HG02610 (cell line): ENCODE measurements around the gene MYLK2.
"Not testable (repeated sequence)": the region's sequence is repeated elsewhere in the genome, so short reads cannot be mapped to it uniquely, and the experiment has no call there.

Experiments used
- ATAC-seq: cut with Tn5 transposase; IDR thresholded peaks from one replicate; pipeline ENCODE4 v1.9.1; 2021; ENCODE audit warnings: mild to moderate bottlenecking, moderate library complexity; ENCODE audit not compliant: unreplicated experiment

The MYLK2 gene

DNA sequence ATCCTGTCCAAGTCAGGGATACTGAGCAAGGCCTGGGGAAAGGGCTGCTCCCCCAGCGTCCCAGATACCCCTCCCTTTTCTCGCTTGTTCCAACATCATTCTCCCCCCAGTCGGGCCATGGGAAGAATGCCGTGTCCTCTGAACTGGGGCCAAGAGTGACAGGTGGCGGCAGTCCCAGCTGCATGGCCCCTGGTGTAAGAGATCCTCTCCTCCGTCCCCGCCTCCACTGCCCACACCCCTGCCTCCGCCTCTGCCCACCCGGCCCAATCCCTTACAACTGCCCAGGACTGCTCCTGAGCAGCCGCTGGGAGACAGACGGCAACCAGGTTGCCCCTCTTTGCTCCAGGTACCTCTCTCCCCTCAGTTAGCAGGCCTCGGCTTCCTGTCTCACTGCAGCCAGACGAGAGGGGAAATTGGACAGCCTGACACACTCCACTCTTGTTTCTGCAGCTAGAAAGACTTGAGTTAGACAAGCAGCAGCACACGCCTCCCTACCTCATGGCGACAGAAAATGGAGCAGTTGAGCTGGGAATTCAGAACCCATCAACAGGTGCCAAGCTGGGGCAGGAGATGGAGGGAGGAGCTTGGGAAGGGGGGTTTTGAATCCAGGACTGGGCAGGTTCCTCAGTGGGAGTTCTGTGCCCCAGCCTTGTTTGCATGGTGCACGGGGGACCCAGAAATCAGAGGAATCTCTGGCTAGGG is at the start of gene MYLK2:
MYLK2 (plus strand) TSS at position 274 of the 702 bp plus-strand sequence; CDS start at position 499, 225 bp downstream.
- no peak for ATAC-seq

DNA sequence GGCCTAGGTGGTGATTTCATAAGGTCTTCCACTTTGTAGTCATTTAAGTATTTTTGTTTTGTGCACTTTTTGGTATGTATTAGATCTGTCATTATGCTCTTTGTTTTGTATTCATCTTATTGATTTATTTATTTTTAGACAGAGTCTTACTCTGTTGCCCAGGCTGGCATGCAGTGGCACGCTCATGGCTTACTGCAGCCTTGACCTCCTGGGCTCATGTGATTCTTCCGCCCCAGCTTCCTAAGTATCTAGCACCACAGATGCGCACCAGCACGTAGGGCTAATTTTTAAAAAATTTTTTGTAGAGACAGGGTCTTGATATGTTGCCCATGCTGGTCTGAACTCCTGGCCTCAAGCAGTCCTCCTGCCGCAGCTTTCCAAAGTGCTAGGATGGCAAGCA is 49.5 kb upstream of the MYLK2 start:
- ATAC-seq, result no peak

DNA sequence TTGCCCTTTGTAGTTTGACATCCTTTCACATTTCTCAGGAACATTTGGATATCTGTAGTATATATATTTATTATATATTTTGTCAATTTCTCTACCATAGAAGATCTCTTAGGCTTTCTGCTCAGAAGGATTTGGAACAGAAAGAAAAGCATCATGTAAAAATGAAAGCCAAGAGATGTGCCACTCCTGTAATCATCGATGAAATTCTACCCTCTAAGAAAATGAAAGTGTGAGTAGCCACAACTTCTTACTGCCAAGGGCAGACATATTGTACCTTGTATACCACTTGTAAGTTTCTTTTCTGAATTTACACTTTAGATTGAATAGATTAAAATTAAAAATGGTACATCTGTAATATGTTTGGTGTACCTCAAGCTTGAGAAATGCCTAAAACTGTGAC is 48.9 kb upstream of the MYLK2 start:
- ATAC-seq, result no peak

DNA sequence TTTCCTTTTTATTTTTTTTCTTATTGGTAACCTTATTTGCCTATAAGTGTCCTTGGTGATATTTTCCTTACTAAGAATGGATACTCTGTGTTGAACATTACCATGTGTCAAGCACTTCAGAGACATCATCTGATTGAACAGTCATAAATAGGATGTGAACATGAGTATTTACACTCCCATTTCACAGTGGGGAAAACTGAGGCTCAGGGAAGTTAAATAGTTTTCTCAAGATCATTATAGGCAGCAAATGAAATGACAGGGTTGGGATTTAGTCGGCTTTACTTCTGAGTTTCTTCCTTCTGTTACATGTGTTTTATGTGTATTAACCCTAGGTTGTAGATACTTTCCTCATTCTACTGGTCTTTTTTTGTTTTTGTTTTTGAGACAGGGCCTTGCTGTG is 44.7 kb upstream of the MYLK2 start:
- ATAC-seq, result no peak

DNA sequence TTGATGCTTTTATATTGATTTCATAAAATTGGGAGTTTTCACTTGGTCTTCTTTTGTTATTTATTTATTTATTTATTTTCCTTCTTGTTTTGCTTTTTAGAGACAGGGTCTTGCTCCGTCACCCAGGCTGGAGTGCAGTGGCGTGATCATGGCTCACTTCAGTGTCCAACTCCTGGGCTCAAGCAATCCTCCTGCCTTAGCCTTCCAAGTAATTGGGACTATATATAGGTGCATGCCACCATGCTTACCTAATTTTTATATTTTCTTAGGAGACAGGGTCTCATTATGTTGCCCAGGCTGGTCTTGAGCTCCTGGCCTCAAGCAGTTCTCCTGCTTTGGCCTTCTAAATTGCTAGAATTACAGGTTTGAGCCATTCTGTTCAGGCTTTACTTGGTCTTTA is 38.3 kb upstream of the MYLK2 start:
- ATAC-seq, result no peak

DNA sequence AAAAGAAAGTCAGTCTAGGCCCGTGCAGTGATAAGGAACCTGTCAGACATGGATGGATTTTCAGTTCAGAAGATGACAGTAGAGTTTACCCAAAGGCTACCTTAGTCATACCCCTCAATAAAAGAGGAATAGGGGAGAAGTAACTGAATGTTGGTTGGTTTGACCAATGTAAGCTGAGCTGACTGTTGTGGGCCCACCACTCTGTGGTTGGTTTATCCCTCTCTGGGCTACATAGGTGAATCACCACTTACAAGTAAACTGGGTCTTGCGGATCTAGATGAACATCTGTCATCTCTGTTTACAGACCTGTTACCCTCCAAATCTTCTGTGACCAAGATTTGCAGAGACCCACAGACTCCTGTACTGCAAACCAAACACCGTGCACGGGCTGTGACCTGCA is 37.2 kb upstream of the MYLK2 start:
- ATAC-seq, result no peak

DNA sequence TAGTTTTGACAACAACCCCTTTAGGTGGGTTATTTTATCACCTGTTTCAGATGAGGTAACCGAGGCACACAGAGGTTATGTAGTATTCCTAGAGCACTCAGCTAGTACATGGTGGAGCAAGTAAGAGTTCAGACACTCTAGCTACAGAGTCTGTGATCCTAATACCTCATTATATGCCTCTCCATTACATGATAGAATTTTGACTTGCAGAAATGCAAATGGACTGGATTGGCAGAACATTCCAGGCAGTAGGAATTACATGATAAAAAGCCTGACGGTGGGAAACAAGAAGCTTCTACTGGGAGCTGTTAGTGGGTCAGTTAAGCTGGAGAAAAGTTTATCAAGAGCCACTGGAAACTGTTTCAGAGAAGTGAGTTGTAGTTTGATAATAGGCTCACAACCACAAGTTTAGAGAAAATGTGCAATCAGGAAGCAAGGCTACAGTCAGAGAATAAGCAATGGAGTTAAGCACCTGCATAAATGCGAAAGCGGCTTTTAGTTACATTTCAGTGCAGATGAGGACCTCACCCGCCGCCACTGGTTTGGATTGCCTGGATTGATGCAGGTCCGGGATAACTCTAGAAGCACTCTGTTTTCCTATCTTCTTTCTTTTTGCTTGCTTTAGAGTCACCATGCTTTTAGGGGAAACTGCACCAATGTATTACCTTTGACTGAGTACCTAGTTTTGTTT is 34.7 kb upstream of the MYLK2 start:
- ATAC-seq, result no peak

DNA sequence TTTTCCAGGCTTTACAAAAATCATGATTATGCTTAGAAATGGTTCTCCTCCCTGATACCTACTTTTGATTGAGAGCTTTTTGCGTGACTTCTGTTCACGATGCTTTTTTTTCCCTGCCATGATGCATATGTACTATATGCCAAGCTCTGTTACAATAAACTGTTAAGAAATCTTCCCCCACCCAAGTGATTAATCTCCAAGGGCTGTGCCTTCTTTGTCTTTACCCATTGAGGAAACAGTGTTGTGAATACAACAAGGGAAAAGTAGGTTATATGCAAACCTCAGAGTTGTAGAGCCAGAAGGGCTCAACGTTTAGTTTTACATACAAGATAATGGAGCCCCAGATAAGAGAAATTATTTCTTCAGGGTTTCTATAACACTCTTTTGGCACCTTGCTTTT is 34.1 kb upstream of the MYLK2 start:
- no peak for ATAC-seq

DNA sequence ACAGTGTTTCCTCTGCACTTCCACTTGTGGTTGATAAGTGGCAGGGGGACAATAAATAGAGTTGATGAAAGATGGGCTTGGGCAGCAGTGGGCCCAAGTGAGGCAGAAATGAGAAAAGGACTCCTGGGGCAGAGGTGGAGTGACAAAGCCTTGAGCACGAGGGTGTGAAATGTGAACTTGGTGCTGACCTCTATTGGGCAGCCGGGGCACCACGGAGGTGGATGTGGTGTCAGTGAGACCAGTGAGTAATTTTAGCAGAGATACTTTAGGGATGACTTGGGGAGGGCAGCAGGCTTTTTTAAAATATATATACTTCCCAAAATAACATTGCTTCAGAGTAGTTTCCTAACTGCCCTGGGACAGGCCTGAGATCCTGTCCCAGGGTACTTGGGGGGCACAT is 30.6 kb upstream of the MYLK2 start:
- no peak for ATAC-seq

DNA sequence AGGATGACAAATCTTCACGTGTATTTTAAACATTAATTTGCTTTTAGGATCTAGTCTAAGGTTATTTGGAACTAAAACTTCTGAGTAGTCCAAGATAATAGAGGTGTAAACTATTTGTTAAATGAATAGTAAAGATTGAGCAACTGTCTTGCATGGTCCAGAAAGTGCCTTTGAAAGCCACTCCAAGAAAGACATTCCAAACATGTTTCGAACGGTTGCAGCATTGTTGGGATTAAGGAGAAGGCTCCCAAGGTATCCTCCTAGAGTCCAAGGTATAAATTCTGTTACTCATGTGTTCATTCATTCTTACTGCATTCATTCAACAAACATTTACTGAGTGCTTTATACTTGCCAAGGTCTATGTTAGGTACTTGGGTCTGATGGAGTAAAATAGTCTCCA is 28.8 kb upstream of the MYLK2 start:
- ATAC-seq, result no peak

DNA sequence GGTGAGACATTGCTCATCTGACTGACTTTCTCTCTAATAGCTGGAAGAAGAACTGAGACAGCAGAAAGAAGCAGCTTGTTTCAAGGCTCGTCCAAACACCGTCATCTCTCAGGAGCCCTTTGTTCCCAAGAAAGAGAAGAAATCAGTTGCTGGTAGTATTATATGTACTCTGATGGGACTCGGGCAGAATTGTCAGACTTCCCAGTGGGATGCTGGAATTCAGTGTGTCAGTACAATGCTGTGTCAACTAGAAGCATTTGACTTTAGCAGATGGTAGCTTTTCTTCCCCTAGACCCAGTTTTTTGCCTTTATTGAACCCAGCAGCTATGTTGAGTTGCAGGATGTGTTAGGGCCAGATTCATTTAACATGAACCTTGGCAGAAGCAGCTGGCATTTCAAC is 21.8 kb upstream of the MYLK2 start:
- ATAC-seq, result no peak

DNA sequence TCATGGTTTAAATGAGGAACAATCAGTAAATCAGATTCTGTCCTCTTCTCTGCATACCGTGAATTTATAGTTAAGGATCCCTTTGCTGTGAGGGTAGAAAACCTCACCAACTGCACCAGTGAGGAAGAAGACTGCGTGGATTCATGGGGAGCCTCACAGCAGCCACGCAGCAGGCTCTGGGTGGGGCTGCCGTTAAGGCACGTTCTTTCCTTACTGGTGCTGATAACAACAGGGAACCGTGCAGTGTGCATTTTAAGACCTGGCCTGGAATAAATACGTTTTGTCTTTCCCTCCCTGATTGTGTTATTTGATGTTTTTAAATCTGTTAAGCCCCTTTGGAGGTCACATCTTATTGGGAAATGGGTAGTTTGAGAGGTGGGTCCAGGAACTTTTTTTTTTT is 17.6 kb upstream of the MYLK2 start:
- no peak for ATAC-seq

DNA sequence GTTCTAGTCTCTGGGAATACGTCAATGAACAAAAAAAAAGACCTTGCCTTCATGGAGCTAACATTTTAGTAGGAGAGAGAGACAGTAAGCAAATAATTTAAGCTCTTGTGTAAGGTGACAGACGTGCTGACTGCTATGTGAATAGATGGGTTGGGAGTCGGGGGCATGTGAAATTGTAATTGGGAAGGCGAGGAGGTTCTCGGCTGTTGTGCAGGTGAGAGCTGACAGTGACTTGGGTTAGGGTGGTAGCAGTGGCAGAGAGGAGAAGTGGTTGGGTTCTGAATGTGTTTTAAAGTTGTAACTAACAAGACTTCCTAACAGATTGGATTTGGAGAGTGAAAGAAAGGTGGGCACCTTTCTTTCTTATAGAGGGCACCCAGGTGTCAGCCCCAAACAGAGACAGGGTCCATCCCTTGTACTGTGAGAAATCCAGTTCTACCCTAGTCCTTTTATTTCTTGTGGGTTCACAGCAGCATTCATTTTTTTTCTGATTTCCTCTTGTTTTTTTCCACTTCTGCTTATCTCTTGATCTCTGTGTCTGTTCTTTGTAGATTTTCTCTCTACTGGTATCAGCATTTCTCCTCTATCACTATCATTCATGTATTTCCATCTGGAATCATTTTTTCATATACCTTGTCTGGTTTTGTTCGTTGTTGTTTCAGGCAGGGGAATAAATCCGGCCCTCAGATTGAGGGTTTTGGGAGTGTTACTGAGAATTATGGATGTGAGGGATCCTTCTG is 15.4 kb upstream of the MYLK2 start:
- ATAC-seq, result no peak

DNA sequence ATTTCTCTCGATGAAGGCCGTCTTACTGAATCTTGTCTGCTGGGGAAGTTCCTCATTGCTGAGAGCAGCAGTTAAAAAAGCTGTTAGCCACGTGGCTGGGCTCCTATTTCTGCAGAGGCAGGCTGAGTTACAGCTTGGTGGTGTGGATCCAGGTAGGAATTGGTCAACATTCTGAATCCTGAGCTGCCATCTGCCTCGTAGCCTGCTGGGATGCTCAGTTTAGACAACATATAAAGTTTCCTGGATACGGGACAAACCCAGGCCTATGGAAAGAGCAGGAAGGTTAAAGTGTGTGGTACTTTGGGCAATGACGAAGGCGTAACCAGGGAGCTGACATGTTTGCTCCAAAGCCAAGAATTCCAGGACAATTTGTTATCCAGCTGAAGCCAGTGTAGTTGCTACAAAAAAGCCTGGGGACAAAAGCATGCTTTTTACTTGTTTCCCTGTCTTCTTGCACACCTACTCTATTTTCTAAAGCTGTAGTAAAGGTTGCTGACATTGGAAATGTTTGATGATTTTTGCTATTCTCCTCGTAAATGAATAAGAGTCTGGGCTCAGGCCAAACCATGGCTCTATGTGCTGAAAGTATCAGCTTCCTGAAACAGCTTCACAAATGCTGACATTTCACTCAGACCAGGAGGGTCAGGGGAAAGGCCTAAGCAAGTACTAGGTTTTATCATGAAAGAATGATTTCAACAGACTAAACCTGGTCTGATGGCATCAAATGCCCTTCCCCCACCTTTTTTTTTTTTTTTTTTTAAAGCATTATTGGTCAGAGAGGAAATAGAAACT is 12.4 kb upstream of the MYLK2 start:
- no peak for ATAC-seq

DNA sequence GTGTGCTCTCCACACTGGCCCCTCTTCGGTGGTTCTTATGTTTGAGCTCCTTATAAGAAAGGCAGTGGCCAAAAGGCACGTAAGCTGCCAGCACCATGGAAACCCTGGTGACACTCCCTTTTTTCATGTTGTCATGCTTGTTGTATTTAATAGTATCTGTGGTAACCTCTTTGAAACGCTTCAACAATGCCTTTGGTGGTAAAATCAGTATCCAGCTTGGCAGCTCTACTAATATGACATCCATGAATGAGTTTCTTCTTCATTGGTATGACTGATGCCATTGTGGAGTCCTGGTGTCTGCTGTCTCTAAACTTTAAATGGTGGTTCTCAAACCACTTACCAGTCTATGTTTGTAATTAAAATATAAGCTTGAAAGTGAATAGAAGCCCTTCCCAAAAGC is 10.7 kb upstream of the MYLK2 start:
- ATAC-seq, result no peak

DNA sequence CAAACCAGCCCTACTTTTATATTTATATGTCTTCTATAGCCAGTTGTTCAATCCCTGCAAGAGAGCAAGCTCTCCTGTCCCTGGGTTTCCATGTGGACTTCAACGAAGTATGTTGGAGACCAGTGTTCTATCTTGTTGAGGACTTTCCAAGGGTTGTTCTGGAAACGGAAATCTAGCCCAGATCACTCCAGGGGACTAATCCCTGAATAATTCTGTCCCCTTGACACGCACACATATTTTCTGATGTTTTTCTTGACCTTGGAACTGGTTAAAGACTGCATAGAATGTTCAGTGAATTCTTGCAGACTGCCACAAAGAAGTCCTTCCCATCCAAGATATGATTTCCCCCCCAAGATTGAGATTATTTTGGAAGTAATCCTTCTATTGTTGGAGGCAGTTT is 9.5 kb upstream of the MYLK2 start:
- ATAC-seq, result no peak

DNA sequence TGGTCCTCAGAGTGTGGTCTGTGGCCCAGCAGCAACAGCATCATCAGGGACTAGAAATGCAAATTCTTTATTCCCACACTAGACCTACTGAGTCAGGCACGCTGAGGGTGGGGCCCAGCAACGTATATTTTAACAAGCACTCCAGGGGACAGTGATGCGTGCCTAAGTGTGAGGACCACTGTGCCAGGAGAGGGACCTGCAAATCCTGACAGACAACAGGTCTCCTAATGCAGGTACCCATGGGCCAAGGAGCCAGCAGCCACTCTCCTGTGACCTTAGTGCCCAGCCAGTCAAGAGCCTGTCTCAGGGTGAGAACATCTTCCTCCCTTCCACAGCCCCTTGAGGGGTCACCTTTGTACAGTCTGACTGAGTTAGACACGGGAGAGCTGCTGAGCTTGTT is 8.0 kb upstream of the MYLK2 start:
- no peak for ATAC-seq

DNA sequence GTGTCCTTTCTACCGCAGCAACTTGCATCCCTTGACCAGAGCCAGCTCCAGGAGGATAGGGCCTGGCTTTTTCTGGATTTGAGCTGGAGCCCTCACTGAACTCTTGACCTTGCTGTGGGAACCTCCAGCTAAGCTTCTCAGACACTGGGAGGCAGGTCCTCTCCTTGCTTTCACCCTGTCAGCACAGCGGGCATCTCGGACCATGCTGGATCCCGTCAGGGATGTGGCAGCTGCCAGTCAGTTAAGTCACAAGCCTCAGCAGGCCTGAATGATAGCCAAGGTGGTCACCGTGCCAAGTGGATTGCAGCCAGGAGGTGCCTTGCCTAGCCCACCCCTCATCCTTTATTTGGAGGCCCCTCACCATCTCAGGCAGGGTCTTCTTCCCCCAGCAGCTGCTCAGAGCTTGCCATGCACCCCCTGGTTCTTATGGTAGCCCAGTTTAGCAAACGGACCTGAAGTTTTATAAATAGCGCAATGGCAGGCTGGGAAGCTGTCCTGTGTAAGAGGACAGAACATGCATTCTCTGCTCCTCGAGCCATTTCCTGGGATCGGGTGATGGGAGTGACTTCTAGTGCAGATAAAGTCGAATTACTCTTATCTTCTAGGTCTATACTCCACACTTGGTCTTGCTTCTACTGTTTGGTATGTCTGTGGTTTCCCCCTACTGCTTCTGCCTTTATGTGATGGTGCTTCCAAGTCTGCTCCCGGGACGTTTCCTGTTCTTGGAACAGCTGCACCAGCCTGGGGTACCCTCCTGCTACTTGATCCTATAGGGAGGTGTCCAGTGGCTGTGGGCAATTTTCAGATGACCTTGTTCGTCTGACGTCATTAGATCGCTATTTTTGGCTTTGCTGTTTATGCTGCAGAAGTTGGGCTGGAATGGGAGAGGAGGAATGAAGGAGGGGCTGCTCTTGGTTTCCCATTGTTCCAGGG is 7.1 kb upstream of the MYLK2 start:
- no peak for ATAC-seq

DNA sequence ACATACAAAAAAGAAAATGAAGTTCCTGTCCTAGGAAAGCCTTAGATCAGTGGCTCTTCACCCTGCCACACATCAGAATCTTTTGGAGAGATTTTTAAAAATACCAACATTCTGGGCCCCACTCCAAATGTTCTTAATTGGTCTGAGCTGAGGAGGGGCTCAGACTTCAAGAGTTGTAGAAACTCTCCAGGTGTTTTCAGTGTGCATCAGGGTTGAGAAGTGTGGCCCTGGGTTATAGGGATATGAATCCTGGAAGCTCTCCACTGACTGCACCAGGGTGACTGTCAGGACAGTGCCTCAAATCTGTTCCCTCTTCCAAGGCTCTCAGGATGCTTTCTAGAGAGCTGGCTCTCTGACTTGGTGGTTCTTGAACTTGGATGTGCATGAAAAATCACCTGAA is 5.5 kb upstream of the MYLK2 start:
- no peak for ATAC-seq

DNA sequence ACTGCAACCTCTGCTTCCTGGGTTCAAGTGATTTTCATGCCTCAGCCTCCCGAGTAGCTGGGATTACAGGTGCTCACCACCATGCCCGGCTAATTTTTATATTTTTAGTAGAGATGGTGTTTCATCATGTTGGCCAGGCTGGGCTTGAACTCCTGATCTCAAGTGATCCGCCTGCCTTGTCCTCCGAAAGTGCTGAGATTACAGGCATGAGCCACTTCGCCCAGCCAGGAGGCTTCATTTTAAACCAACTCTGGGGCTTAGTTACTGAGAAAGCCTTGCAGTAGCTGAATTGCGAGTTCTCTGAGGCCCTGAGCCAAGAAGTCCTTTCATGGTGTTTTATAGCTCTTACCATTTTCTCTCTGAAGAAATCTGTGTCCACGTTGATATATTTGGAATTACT is 5.0 kb upstream of the MYLK2 start:
- ATAC-seq, result not testable (repeated sequence)
